ENCODE data around the gene ALAD.

ALAD gene

DNA sequence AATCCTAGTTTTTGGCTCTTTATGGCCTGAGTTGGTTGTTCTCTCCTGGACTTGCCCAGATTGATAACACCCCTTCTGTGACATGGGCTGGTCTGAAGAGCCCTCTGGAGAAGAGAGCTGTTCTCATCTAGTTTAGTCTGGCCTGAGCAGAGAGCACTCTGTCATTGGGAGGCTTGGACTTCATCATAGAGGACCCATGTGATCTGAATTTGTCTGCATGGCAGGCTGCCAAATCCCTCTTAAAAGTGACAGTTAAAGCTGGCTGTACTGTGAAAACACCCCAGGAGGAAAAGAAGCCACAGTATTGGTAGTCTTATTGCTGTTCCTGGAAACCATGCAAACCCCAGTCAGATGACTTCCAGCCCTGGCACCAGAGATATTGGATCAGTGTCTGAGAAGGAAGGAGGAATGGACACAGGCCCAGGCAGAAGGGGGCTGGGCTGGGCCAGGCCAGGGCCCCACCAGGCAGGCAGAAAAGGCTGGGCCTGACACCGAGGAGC, 57.3 kb downstream of the ALAD start:
- DNase-seq: no peak

DNA sequence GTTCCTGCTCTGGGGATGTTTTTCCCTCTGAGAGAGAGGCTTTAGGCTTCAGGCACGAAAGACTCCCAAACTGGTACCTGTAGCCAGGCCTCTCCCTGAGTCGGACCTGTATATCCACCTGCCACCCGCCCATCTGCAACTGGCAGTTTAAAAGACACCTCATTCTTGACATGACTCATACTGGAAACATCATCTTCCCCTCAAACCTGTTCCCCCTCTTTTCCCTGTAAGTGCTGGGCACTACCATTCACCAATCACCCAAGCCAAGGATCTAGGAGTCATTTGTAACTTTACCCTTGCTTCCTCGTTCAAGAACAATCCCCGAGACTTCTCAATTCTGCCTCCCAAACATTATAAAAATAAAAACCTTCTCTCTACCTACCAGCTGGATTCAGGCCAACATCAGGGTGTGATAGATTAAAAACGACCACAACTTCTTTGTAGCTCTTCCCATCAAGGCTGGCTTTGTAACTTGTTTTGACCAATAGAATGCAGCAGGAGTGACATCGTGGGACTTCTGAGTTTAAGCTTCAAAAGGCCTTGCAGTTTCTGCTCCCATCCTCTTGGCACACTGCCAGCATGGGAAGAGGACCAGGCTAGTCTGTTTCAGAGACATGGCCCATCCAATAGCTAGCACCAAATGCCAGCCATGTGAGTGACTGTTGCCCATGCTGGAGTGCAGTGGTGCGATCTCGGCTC, 59.2 kb downstream of the ALAD start:
- no peak for DNase-seq

DNA sequence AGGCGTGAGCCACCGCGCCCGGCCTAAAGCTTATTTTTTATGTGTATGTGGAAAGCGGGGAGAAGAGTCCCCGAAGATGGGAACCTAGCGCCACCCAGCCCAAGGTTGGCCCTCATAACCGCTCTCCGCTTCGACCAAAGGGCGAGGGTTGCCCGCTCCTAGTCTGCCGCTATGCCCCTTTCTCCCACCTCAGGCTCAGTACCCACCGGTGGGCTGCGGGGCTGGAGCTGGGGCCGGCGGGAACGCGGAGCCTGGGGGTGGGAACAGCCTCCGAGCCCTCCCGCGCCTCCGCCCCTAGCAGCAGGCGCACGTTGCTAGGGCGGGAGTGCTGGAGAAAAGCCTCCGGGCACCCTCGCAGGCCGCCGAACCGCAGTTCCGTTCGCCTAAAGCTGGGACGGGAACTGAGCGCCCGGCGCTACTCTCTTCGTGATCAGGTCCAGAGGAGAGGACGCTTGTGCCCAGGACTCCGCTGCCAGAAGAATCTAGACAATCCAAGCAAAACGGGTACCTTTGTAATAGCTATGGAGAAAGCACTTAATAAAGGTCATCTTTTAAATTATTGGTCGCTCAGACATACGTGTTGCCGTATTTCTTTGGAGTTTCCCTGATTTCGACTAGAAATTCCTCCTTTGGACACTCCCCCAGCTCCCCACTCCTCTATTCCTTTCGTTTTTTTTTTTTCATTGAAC, 60.9 kb downstream of the ALAD start, which contains the start of gene WDR31:
Gene WDR31, minus strand, starts transcription at position 265 of the 689 bp plus-strand sequence. CDS start 8,253 bp downstream, outside the sequence.
- DNase-seq: peak; percentile 78

DNA sequence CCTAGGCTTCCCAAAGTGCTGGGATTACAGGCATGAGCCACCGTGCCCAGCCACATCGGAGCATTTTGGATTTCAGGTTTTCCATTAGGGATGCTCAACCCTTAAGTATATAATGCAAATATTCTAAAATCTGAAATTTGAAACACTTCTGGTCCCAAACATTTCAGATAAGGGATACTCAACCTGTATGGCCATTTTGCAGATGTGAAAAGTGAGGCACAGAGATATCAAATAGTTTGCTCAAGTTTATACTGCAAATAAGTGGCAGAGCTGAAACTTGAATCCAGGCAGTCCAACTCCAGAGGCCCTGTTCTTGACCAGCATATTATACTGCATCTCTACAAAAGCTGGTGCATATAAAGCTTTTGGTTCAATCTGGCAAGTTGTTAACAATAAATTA, 63.4 kb downstream of the ALAD start:
- no peak for DNase-seq

Measured in kidney glomerular epithelial cell (primary cell).